Thyroid gland (tissue), 4 donors: ENCODE data around the gene MED22. TPM values are rescaled to one million over a fixed set of nuclear protein-coding genes. Genes with fewer than 3 reads are reported as not detected.

Experiments
- DNase-seq, 2 donors: peaks; one replicate each; pipeline ENCODE4 v3.0.0-alpha.2; 2019
- H3K27ac ChIP-seq, 3 donors: fragments of 200-600 bp; sonication (generic); 1 replicate in 2 of 3; 2 replicates in 1 of 3; pipeline ENCODE4 v1.5.1; 2016 to 2019; ENCODE audit warnings: mild to moderate bottlenecking in 1 of 3, moderate library complexity in 1 of 3
- H3K27me3 ChIP-seq: fragments of 200-600 bp; sonication (generic); one replicate; pipeline ENCODE4 v1.5.1; 2019
- H3K36me3 ChIP-seq, 2 donors: fragments of 200-600 bp; sonication (generic); one replicate each; pipeline ENCODE4 v1.5.1; 2016 to 2019
- H3K4me1 ChIP-seq, 2 donors: fragments of 200-600 bp; sonication (generic); one replicate each; pipeline ENCODE4 v1.5.1; 2017 to 2019
- H3K4me3 ChIP-seq, 3 donors: fragments of 200-600 bp; sonication (generic); replicated peaks in 1 of 3; 1 replicate in 2 of 3; 2 replicates in 1 of 3; pipeline ENCODE4 v1.5.1; 2016; ENCODE audit warnings: mild to moderate bottlenecking in 1 of 3
- H3K9me3 ChIP-seq: fragments of 200-600 bp; sonication (generic); one replicate; pipeline ENCODE4 v1.5.1; 2017
- CTCF ChIP-seq, 6 experiments: fragments of 200-600 bp in 3 of 6; fragments of 450-650 bp in 3 of 6; sonication (generic) in 3 of 6; IDR thresholded peaks; one replicate each; pipeline ENCODE4 v1.5.1; 2016 to 2019; ENCODE audit warnings: antibody characterized with exemption in 6 of 6, mild to moderate bottlenecking in 2 of 6, inconsistent platforms in 1 of 6, moderate library complexity in 1 of 6
- POLR2A ChIP-seq, 2 donors: fragments of 450-650 bp; IDR thresholded peaks; one replicate each; pipeline ENCODE4 v1.6.1; 2017; ENCODE audit warnings: antibody characterized with exemption in 2 of 2, mild to moderate bottlenecking in 2 of 2, moderate library complexity in 1 of 2
- WGBS, 2 donors: methylation state at CpG; one replicate each; pipeline ENCODE4 v1.1.5; 2017; 5-methylcytosine and 5-hydroxymethylcytosine counted together
- intact Hi-C: fragments of 100-400 bp; cut with DNase I; formaldehyde crosslinking; loops from one replicate; pipeline ENCODE4 v1.15.1; 2023
- total RNA-seq, 4 donors: library from RNA; depleted of rRNA; stranded (reverse); fragments of >200 nt; gene quantifications; one replicate each; pipeline ENCODE4 v1.2.3, GENCODE V29; 2016

Gene MED22
- total RNA-seq, 4 donors from 2014 or later: 41.9 to 58.2 (median 48.6) TPM

- 75 to 81% methylated on average over 12 of the region's 12 CpGs for WGBS, 2 donors
- TF ChIP-seq POLR2A (IDR thresholded peaks at IDR 0.05): no peak
- no peak for TF ChIP-seq CTCF (IDR thresholded peaks at IDR 0.05)
- intact Hi-C loops: no loop called here
- Histone ChIP-seq H3K9me3 (no peaks in the 10 kb centered on the region), H3K27me3 (no peaks in the 10 kb centered on the region), H3K27ac (no peak overlapping the region), H3K4me1 (peaks cover 7 to 8% of the 10 kb centered on the region in 2 donors), H3K4me3 (no peak overlapping the region), H3K36me3 (peaks cover 33% of the 10 kb centered on the region in 2 donors)
- no peak for DNase-seq
Observed at GRCh38 chr9:133342069-133342406, 5.9 kb downstream of the MED22 start.

- no peaks in the 10 kb centered on the region for H3K27me3 ChIP-seq
- 90% methylated on average over 15 of the region's 15 CpGs for WGBS, 2 donors
- H3K36me3 ChIP-seq: peaks cover 33% of the 10 kb centered on the region in 2 donors
- DNase-seq: peak in 1 of 2 donors; percentile 37
- no peaks in the 10 kb centered on the region for H3K9me3 ChIP-seq
- intact Hi-C loops: no loop called here
- no peak overlapping the region for H3K4me3 ChIP-seq
- H3K4me1 ChIP-seq: peaks cover 4 to 6% of the 10 kb centered on the region in 2 donors
- no peak overlapping the region for H3K27ac ChIP-seq
- TF ChIP-seq CTCF (IDR thresholded peaks at IDR 0.05) (no peak), POLR2A (IDR thresholded peaks at IDR 0.05) (no peak)
Observed at GRCh38 chr9:133341369-133342068, 6.4 kb downstream of the MED22 start.

DNA sequence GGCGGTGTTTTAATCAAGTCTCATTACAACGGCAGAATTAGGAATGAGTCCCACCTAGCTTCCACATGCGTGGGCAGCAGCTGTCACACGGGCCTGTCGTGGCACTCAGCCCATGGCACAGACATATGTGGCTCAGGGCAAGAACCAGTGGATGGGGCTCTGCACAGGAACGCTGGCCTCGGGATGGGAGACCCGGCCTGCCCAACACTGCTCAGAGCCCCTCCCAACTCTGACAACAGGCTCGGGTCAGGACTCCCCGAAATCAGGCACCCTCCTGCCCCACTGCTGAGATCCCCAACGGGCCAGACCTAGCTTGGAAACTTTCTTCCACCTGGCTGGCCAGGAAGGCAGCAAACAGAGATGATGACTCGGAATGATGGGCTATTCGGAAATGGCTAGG lies 7.0 kb downstream of the MED22 start:
- Histone ChIP-seq H3K36me3 (peaks cover 33% of the 10 kb centered on the region in 2 donors), H3K4me3 (no peak overlapping the region), H3K27me3 (no peaks in the 10 kb centered on the region), H3K4me1 (peaks cover 3 to 5% of the 10 kb centered on the region in 2 donors), H3K9me3 (no peaks in the 10 kb centered on the region), H3K27ac (no peak overlapping the region)
- intact Hi-C loops: no loop called here
- WGBS, 2 donors: 88 to 93% methylated on average over 10 to 13 of the region's 13 CpGs
- no peak for DNase-seq
- TF ChIP-seq CTCF (IDR thresholded peaks at IDR 0.05) (no peak), POLR2A (IDR thresholded peaks at IDR 0.05) (no peak)

DNA sequence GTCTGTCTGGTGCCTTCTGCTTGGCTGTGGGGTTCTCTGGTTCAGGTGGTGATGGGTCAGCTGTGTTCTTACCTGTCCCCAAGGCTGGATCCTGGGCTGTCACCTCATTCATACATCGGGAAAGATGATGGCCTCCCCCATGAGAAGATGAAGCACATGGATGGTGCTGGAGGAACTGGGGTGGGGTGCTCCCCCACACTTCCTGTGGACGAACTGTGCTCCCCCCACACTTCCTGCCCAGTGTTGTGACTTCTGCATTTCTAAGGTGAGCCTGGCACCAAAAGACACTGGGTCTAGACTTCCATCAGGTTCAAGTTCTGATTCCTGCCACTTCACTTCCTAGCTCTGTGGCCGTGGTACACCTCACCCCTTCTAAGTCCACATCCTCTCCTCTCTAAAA lies 7.7 kb downstream of the MED22 start:
- DNase-seq: no peak
- peaks cover 29% of the 10 kb centered on the region in 2 donors for H3K36me3 ChIP-seq
- intact Hi-C loops: no loop called here
- H3K27me3 ChIP-seq: no peaks in the 10 kb centered on the region
- H3K4me1 ChIP-seq: peaks cover 5 to 7% of the 10 kb centered on the region in 2 donors
- TF ChIP-seq CTCF (IDR thresholded peaks at IDR 0.05) (no peak), POLR2A (IDR thresholded peaks at IDR 0.05) (no peak)
- whole genome bisulfite sequencing, 2 donors: 67 to 90% methylated on average over 3 of the region's 3 CpGs
- no peak overlapping the region for H3K4me3 ChIP-seq
- H3K27ac ChIP-seq: no peak overlapping the region
- H3K9me3 ChIP-seq: no peaks in the 10 kb centered on the region

- H3K36me3 ChIP-seq: peaks cover 23 to 27% of the 10 kb centered on the region in 2 donors
Observed at GRCh38 chr9:133339641-133340040, 8.3 kb downstream of the MED22 start.

More at GRCh38 chr9:133339641-133340040, 8.3 kb downstream of the MED22 start:
- Histone ChIP-seq H3K27ac (no peak overlapping the region), H3K27me3 (no peaks in the 10 kb centered on the region), H3K9me3 (no peaks in the 10 kb centered on the region), H3K4me1 (peaks cover 11 to 13% of the 10 kb centered on the region in 2 donors), H3K4me3 (no peak overlapping the region)
- WGBS, 2 donors: 83 to 84% methylated on average over 5 of the region's 5 CpGs
- no peak for DNase-seq
- no peak for TF ChIP-seq POLR2A (IDR thresholded peaks at IDR 0.05)
- TF ChIP-seq CTCF (IDR thresholded peaks at IDR 0.05): no peak
- intact Hi-C loops: loop anchor here (5.0 kb wide), 1 partner anchor 38 kb away; the partner anchor contains the start of genes STKLD1 and SURF4
